SK-N-SH treated with all-trans-retinoic acid at 6 μM for 48 hours (cell line): ENCODE measurements around the gene CSE1L.

ENCODE experiments used
- ATAC-seq: fragments of 200-7000 bp; cut with Tn5 transposase; 3 replicates; pipeline ENCODE4 v1.9.1; 2020; ENCODE audit warnings: mild to moderate bottlenecking, moderate library complexity
- ARNTL ChIP-seq: fragments of 450-650 bp; formaldehyde crosslinking; IDR thresholded peaks from 2 replicates; pipeline ENCODE4 v1.5.0; 2020; ENCODE audit warnings: low read depth, mild to moderate bottlenecking, moderate library complexity, borderline replicate concordance
- BACH2 ChIP-seq: fragments of 250-450 bp; sonication (Bioruptor Pico); IDR thresholded peaks from 2 replicates; pipeline ENCODE4 v1.9.0; 2021; ENCODE audit warnings: mild to moderate bottlenecking, borderline replicate concordance
- CSDC2 ChIP-seq: fragments of 250-450 bp; sonication (Bioruptor Pico); IDR thresholded peaks from 2 replicates; pipeline ENCODE4 v1.5.0; 2020; ENCODE audit warnings: mild to moderate bottlenecking, moderate library complexity
- ESRRG ChIP-seq: fragments of 250-450 bp; sonication (Bioruptor Pico); IDR thresholded peaks from 2 replicates; pipeline ENCODE4 v1.6.1; 2021; ENCODE audit warnings: mild to moderate bottlenecking
- GLIS3 ChIP-seq: fragments of 250-450 bp; sonication (Bioruptor Pico); IDR thresholded peaks from 2 replicates; pipeline ENCODE4 v1.5.0; 2020; ENCODE audit warnings: mild to moderate bottlenecking, moderate library complexity
- ISL1 ChIP-seq: fragments of 250-450 bp; sonication (Bioruptor Pico); IDR thresholded peaks from 2 replicates; pipeline ENCODE4 v2.1.2; 2022; ENCODE audit warnings: mild to moderate bottlenecking, moderate library complexity
- OSR1 ChIP-seq: fragments of 250-450 bp; sonication (Bioruptor Pico); IDR thresholded peaks from 2 replicates; pipeline ENCODE4 v1.8.0; 2022; ENCODE audit warnings: moderate library complexity, mild to moderate bottlenecking, inconsistent platforms
- PPARA ChIP-seq: fragments of 250-450 bp; sonication (Bioruptor Pico); IDR thresholded peaks from 2 replicates; pipeline ENCODE4 v1.5.0; 2020; ENCODE audit warnings: mild to moderate bottlenecking, borderline replicate concordance
- RARB ChIP-seq: fragments of 250-450 bp; sonication (Bioruptor Pico); IDR thresholded peaks from 2 replicates; pipeline ENCODE4 v1.8.0; 2021; ENCODE audit warnings: mild to moderate bottlenecking, moderate library complexity
- SNAI2 ChIP-seq: fragments of 250-450 bp; sonication (Bioruptor Pico); IDR thresholded peaks from 2 replicates; pipeline ENCODE4 v1.5.0; 2020; ENCODE audit warnings: mild to moderate bottlenecking, moderate library complexity
- TCF4 ChIP-seq: fragments of 250-450 bp; sonication (Bioruptor Pico); IDR thresholded peaks from 2 replicates; pipeline ENCODE4 v1.8.0; 2021; ENCODE audit warnings: mild to moderate bottlenecking, moderate library complexity, borderline replicate concordance
- TOX ChIP-seq: fragments of 250-450 bp; sonication (Bioruptor Pico); IDR thresholded peaks from 2 replicates; pipeline ENCODE4 v1.8.0; 2021; ENCODE audit warnings: mild to moderate bottlenecking, moderate library complexity, borderline replicate concordance
- ZC3H10 ChIP-seq: fragments of 250-450 bp; sonication (Bioruptor Pico); IDR thresholded peaks from 2 replicates; pipeline ENCODE4 v1.5.1; 2021; ENCODE audit warnings: mild to moderate bottlenecking, moderate library complexity
- ZFP3 ChIP-seq: fragments of 250-450 bp; sonication (Bioruptor Pico); IDR thresholded peaks from 2 replicates; pipeline ENCODE4 v1.5.0; 2020; ENCODE audit warnings: mild to moderate bottlenecking, moderate library complexity
- ZFP30 ChIP-seq: fragments of 450-650 bp; formaldehyde crosslinking; IDR thresholded peaks from 2 replicates; pipeline ENCODE4 v1.5.0; 2022; ENCODE audit warnings: mild to moderate bottlenecking, moderate library complexity
- ZNF565 ChIP-seq: fragments of 450-650 bp; formaldehyde crosslinking; conservative IDR thresholded peaks from 2 replicates; pipeline ENCODE4 v1.5.0; 2020; ENCODE audit warnings: low read depth, mild to moderate bottlenecking, moderate library complexity
- ZNF70 ChIP-seq: fragments of 450-650 bp; formaldehyde crosslinking; IDR thresholded peaks from 2 replicates; pipeline ENCODE4 v1.5.0; 2020; ENCODE audit warnings: mild to moderate bottlenecking, moderate library complexity
- ZNF8 ChIP-seq: fragments of 450-650 bp; formaldehyde crosslinking; IDR thresholded peaks from 2 replicates; pipeline ENCODE4 v1.5.0; 2020; ENCODE audit warnings: mild to moderate bottlenecking, moderate library complexity
- TF ChIP-seq, protein P1 (sequence below): fragments of 250-450 bp; sonication (Bioruptor Pico); IDR thresholded peaks from 2 replicates; pipeline ENCODE4 v1.8.0; 2020; ENCODE audit warnings: mild to moderate bottlenecking, moderate library complexity, borderline replicate concordance
- TF ChIP-seq, protein P2 (sequence below): fragments of 250-450 bp; sonication (Bioruptor Pico); IDR thresholded peaks from 2 replicates; pipeline ENCODE4 v1.8.0; 2021; ENCODE audit warnings: low read depth, mild to moderate bottlenecking, moderate library complexity, borderline replicate concordance
- TF ChIP-seq, protein P3 (sequence below): fragments of 250-450 bp; sonication (Bioruptor Pico); IDR thresholded peaks from 2 replicates; pipeline ENCODE4 v1.5.0; 2020; ENCODE audit warnings: mild to moderate bottlenecking, moderate library complexity
- TF ChIP-seq, protein P4 (sequence below): fragments of 250-450 bp; sonication (Bioruptor Pico); IDR thresholded peaks from 2 replicates; pipeline ENCODE4 v1.5.1; 2020; ENCODE audit warnings: low read depth, mild to moderate bottlenecking, moderate library complexity
- TF ChIP-seq, protein P5 (sequence below): fragments of 250-450 bp; sonication (Bioruptor Pico); IDR thresholded peaks from 2 replicates; pipeline ENCODE4 v1.5.1; 2021; ENCODE audit warnings: mild to moderate bottlenecking, moderate library complexity

Gene CSE1L

DNA sequence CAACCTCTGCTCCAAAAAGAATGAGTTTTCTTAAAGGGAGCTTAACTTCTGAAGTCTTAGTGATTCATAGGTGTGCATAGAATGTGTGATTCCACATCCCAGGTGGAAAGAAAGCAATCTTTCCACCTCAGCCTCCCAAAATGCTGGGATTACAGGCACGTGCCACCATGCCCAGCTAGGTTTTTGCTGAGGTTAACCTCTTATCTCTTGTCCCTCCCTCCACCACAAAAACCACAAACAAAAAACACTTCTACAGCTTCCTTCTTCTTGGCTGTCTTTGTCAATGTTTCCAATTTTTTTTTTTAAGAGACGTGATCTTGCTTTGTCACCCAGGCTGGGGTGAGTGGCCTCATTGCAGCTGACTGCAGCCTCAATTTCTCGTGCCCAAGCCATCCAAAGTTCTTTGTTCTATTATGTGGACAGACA is 8.1 kb upstream of the CSE1L start:
- TF ChIP-seq SNAI2 (no peak), ARNTL (CRISPR knock-in tag) (no peak), ZFP3 (CRISPR knock-in tag) (no peak), ZNF70 (CRISPR knock-in tag) (no peak), RARB (no peak), ZNF8 (no peak), PPARA (CRISPR knock-in tag) (no peak), ZNF565 (CRISPR knock-in tag) (no peak), ISL1 (CRISPR knock-in tag) (no peak), ESRRG (CRISPR knock-in tag) (no peak), TOX (CRISPR knock-in tag) (no peak)
- TF ChIP-seq, protein P1, sequence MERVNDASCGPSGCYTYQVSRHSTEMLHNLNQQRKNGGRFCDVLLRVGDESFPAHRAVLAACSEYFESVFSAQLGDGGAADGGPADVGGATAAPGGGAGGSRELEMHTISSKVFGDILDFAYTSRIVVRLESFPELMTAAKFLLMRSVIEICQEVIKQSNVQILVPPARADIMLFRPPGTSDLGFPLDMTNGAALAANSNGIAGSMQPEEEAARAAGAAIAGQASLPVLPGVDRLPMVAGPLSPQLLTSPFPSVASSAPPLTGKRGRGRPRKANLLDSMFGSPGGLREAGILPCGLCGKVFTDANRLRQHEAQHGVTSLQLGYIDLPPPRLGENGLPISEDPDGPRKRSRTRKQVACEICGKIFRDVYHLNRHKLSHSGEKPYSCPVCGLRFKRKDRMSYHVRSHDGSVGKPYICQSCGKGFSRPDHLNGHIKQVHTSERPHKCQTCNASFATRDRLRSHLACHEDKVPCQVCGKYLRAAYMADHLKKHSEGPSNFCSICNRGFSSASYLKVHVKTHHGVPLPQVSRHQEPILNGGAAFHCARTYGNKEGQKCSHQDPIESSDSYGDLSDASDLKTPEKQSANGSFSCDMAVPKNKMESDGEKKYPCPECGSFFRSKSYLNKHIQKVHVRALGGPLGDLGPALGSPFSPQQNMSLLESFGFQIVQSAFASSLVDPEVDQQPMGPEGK (CRISPR knock-in tag), result no peak
- TF ChIP-seq, protein P2, sequence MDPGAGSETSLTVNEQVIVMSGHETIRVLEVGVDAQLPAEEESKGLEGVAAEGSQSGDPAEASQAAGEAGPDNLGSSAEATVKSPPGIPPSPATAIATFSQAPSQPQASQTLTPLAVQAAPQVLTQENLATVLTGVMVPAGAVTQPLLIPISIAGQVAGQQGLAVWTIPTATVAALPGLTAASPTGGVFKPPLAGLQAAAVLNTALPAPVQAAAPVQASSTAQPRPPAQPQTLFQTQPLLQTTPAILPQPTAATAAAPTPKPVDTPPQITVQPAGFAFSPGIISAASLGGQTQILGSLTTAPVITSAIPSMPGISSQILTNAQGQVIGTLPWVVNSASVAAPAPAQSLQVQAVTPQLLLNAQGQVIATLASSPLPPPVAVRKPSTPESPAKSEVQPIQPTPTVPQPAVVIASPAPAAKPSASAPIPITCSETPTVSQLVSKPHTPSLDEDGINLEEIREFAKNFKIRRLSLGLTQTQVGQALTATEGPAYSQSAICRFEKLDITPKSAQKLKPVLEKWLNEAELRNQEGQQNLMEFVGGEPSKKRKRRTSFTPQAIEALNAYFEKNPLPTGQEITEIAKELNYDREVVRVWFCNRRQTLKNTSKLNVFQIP (CRISPR knock-in tag), result no peak
- TF ChIP-seq, protein P3, sequence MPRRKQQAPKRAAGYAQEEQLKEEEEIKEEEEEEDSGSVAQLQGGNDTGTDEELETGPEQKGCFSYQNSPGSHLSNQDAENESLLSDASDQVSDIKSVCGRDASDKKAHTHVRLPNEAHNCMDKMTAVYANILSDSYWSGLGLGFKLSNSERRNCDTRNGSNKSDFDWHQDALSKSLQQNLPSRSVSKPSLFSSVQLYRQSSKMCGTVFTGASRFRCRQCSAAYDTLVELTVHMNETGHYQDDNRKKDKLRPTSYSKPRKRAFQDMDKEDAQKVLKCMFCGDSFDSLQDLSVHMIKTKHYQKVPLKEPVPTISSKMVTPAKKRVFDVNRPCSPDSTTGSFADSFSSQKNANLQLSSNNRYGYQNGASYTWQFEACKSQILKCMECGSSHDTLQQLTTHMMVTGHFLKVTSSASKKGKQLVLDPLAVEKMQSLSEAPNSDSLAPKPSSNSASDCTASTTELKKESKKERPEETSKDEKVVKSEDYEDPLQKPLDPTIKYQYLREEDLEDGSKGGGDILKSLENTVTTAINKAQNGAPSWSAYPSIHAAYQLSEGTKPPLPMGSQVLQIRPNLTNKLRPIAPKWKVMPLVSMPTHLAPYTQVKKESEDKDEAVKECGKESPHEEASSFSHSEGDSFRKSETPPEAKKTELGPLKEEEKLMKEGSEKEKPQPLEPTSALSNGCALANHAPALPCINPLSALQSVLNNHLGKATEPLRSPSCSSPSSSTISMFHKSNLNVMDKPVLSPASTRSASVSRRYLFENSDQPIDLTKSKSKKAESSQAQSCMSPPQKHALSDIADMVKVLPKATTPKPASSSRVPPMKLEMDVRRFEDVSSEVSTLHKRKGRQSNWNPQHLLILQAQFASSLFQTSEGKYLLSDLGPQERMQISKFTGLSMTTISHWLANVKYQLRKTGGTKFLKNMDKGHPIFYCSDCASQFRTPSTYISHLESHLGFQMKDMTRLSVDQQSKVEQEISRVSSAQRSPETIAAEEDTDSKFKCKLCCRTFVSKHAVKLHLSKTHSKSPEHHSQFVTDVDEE, result no peak
- TF ChIP-seq, protein P4, sequence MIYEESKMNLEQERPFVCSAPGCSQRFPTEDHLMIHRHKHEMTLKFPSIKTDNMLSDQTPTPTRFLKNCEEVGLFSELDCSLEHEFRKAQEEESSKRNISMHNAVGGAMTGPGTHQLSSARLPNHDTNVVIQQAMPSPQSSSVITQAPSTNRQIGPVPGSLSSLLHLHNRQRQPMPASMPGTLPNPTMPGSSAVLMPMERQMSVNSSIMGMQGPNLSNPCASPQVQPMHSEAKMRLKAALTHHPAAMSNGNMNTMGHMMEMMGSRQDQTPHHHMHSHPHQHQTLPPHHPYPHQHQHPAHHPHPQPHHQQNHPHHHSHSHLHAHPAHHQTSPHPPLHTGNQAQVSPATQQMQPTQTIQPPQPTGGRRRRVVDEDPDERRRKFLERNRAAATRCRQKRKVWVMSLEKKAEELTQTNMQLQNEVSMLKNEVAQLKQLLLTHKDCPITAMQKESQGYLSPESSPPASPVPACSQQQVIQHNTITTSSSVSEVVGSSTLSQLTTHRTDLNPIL, result no peak
- ATAC-seq, result no peak

DNA sequence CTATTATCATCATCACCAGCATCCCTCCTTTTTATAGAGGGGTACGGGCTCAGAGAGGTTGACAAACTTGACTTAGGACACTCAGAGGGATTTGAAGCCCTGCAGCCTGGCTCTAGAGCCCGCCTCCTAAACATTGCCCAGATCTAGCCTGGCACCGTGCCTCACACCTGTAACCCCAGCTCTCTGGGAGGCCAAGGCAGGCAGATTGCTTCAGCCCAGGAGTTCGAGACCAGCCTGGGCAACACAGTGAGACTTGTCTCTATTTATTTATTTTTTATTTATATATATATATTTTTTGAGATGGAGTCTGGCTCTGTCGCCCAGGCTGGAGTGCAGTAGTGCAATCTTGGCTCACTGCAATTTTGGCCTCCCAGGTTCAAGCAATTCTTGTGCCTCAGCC is 6.3 kb upstream of the CSE1L start:
- TF ChIP-seq ZFP30 (CRISPR knock-in tag), result no peak
- TF ChIP-seq PPARA (CRISPR knock-in tag), result no peak
- TF ChIP-seq GLIS3 (CRISPR knock-in tag), result no peak
- TF ChIP-seq BACH2 (CRISPR knock-in tag), result no peak
- TF ChIP-seq ESRRG (CRISPR knock-in tag), result no peak
- no peak for TF ChIP-seq ZNF565 (CRISPR knock-in tag)
- TF ChIP-seq ZC3H10 (CRISPR knock-in tag), result no peak
- TF ChIP-seq, protein P3, result no peak
- no peak for TF ChIP-seq SNAI2
- TF ChIP-seq TOX (CRISPR knock-in tag), result no peak
- no peak for TF ChIP-seq OSR1
- TF ChIP-seq CSDC2 (CRISPR knock-in tag), result no peak
- no peak for TF ChIP-seq ZFP3 (CRISPR knock-in tag)
- no peak for TF ChIP-seq TCF4 (CRISPR knock-in tag)
- TF ChIP-seq ARNTL (CRISPR knock-in tag), result no peak
- TF ChIP-seq ZNF70 (CRISPR knock-in tag), result no peak
- TF ChIP-seq, protein P1 (CRISPR knock-in tag), result no peak
- TF ChIP-seq ISL1 (CRISPR knock-in tag), result no peak
- TF ChIP-seq, protein P2 (CRISPR knock-in tag), result no peak
- TF ChIP-seq, protein P5, sequence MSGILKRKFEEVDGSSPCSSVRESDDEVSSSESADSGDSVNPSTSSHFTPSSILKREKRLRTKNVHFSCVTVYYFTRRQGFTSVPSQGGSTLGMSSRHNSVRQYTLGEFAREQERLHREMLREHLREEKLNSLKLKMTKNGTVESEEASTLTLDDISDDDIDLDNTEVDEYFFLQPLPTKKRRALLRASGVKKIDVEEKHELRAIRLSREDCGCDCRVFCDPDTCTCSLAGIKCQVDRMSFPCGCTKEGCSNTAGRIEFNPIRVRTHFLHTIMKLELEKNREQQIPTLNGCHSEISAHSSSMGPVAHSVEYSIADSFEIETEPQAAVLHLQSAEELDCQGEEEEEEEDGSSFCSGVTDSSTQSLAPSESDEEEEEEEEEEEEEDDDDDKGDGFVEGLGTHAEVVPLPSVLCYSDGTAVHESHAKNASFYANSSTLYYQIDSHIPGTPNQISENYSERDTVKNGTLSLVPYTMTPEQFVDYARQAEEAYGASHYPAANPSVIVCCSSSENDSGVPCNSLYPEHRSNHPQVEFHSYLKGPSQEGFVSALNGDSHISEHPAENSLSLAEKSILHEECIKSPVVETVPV (CRISPR knock-in tag), result no peak
- no peak for ATAC-seq
